Measurements from ENCODE around the gene TOMM20.
A peak's percentile ranks its signal among the peaks of the same experiment; 100 is the strongest.

Gene TOMM20

GRCh38 chr1:235156265-235156664 is 27.6 kb upstream of the TOMM20 start:
- Histone ChIP-seq H3K4me3 (ENCODE audit: low read depth, low read length) (no peak overlapping the region), H3K27me3 (no peaks in the 10 kb centered on the region), H3K9me3 (no peaks in the 10 kb centered on the region), H3K36me3 (peaks cover 55% of the 10 kb centered on the region), H3K4me1 (no peaks in the 10 kb centered on the region)
- TF ChIP-seq CTCF (IDR thresholded peaks at IDR 0.05; ENCODE audit: low read depth, low read length) = 0 out of 2 replicates have a peak, but pooled peaks have one; percentile 3
- DNase-seq = no peak

DNA sequence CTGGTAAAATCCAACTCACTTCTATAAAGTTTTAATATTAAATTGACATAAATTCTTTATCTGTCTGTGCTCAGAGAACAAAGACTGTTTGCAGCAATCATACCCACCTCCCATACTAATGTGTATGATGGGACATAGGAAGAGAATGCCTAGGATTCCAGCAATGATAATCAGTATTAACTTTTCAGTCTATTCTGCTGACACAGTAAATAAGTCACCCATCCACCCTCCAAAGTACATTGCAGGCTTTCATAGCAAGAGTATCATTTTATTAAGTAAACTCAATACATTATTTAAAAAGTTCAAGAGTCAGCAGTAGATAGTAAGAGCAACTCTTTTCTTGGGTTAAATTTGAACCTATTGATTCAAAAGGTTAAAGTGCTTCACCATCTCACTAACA is 23.6 kb upstream of the TOMM20 start:
- Histone ChIP-seq H3K9me3 (no peaks in the 10 kb centered on the region), H3K27me3 (no peaks in the 10 kb centered on the region), H3K36me3 (peaks cover 73% of the 10 kb centered on the region), H3K4me1 (no peaks in the 10 kb centered on the region), H3K4me3 (ENCODE audit: low read depth, low read length) (no peak overlapping the region)
- no peak for DNase-seq
- TF ChIP-seq CTCF (IDR thresholded peaks at IDR 0.05; ENCODE audit: low read depth, low read length) = no peak

GRCh38 chr1:235151033-235151432 is 22.4 kb upstream of the TOMM20 start:
- no peaks in the 10 kb centered on the region for H3K9me3 ChIP-seq
- no peaks in the 10 kb centered on the region for H3K27me3 ChIP-seq
- no peak for DNase-seq
- no peak overlapping the region for H3K4me3 ChIP-seq (ENCODE audit: low read depth, low read length)
- H3K36me3 ChIP-seq = peaks cover 67% of the 10 kb centered on the region
- no peaks in the 10 kb centered on the region for H3K4me1 ChIP-seq
- TF ChIP-seq CTCF (IDR thresholded peaks at IDR 0.05; ENCODE audit: low read depth, low read length) = no peak

GRCh38 chr1:235149824-235150223 is 21.2 kb upstream of the TOMM20 start:
- H3K4me3 ChIP-seq (ENCODE audit: low read depth, low read length) = no peak overlapping the region
- no peak for DNase-seq
- H3K9me3 ChIP-seq = no peaks in the 10 kb centered on the region
- no peaks in the 10 kb centered on the region for H3K27me3 ChIP-seq
- no peaks in the 10 kb centered on the region for H3K4me1 ChIP-seq
- TF ChIP-seq CTCF (IDR thresholded peaks at IDR 0.05; ENCODE audit: low read depth, low read length) = no peak
- peaks cover 71% of the 10 kb centered on the region for H3K36me3 ChIP-seq

GRCh38 chr1:235147269-235147668 is 18.6 kb upstream of the TOMM20 start:
- H3K4me3 ChIP-seq (ENCODE audit: low read depth, low read length) = no peak overlapping the region
- no peaks in the 10 kb centered on the region for H3K9me3 ChIP-seq
- peaks cover 68% of the 10 kb centered on the region for H3K36me3 ChIP-seq
- no peak for TF ChIP-seq CTCF (IDR thresholded peaks at IDR 0.05; ENCODE audit: low read depth, low read length)
- DNase-seq = no peak
- no peaks in the 10 kb centered on the region for H3K27me3 ChIP-seq
- H3K4me1 ChIP-seq = no peaks in the 10 kb centered on the region

DNA sequence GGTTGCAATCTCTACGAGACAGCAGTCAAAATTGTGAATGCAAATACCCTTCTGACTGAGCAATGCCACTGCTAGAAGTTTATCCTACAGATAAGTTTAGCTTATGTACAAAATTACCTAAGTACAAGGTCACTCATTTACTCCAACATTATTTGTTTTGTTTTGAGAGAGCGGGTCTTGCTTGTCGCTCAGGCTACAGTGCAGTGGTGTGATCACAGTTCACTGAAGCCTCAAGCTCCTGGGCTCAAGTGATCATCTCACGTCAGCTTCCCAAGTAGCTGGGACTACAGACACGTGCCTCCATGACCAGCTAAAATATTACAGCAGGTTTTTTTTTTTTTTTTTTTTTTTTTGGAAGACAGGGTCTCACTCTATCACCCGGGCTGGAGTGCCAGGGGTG is 17.0 kb upstream of the TOMM20 start:
- DNase-seq = no peak
- TF ChIP-seq CTCF (IDR thresholded peaks at IDR 0.05; ENCODE audit: low read depth, low read length) = no peak
- Histone ChIP-seq H3K9me3 (no peaks in the 10 kb centered on the region), H3K4me1 (no peaks in the 10 kb centered on the region), H3K27me3 (no peaks in the 10 kb centered on the region), H3K36me3 (peaks cover 64% of the 10 kb centered on the region), H3K4me3 (ENCODE audit: low read depth, low read length) (no peak overlapping the region)

Data from BE2C (cell line).